ENCODE results near the gene SUGP2. TPM values are rescaled to one million over a fixed set of nuclear protein-coding genes. Genes with fewer than 3 reads are reported as not detected.

The SUGP2 gene
- total and polyA plus RNA-seq, 2 of the 13 experiments (the other 11 are each of a cell fraction or from before 2014, with no cell fraction given) = 40.6 to 57.7 TPM

- DNase-seq (ENCODE audit: low spot score) (no peak), FAIRE-seq (no peak), ATAC-seq (no peak)
- WGBS (ENCODE audit: low lambda C conversion rate) = 90% methylated on average over 11 of the region's 11 CpGs
- Histone ChIP-seq H3K4me2 (ENCODE audit: low read depth, low read length) (no peak overlapping the region), H3K9me3 (ENCODE audit: low read length) (no peaks in the 10 kb centered on the region), H3K36me3 (replicated peaks in 1 of 2; ENCODE audit: control insufficient read depth in 1 of 2, insufficient read depth in 2 of 2, low read length in 2 of 2) (peaks cover 0 to 5% of the 10 kb centered on the region in 2 experiments; a peak in 2 of 5 replicates), H3K9ac (ENCODE audit: insufficient read depth, low read depth, low read length) (no peak overlapping the region), H2AFZ (ENCODE audit: low read length) (no peak overlapping the region), H3K27ac (ENCODE audit: extremely low read length, insufficient read depth, low read length) (no peak overlapping the region), H3K79me2 (ENCODE audit: insufficient read depth, low read length) (peaks cover 10% of the 10 kb centered on the region), H3K4me3 (replicated peaks in 1 of 3; ENCODE audit: insufficient read depth in 1 of 3, low read depth in 2 of 3, low read length in 3 of 3) (no peak overlapping the region), H3K4me1 (ENCODE audit: insufficient read depth, low read length) (peaks cover 26% of the 10 kb centered on the region), H3K27me3 (ENCODE audit: control insufficient read depth in 1 of 2, insufficient read depth in 2 of 2, low read length in 2 of 2) (no peaks in the 10 kb centered on the region), H4K20me1 (ENCODE audit: insufficient read depth, low read length) (no peaks in the 10 kb centered on the region)
- no peak for TF ChIP-seq XRCC5 (optimal IDR thresholded peaks at IDR 0.05; ENCODE audit: low read length)
- TF ChIP-seq ZMYM2 (CRISPR knock-in tag; IDR thresholded peaks at IDR 0.05) = no peak
- TF ChIP-seq SIX4 (CRISPR knock-in tag; IDR thresholded peaks at IDR 0.05) = no peak
- TF ChIP-seq ARID5B (CRISPR knock-in tag; IDR thresholded peaks at IDR 0.05) = no peak
- no peak for TF ChIP-seq TFDP1 (CRISPR knock-in tag; IDR thresholded peaks at IDR 0.05; ENCODE audit: borderline replicate concordance)
- ChIA-PET POLR2A (interaction anchor here (0.9 kb wide), 1 partner anchor 30 kb away, joined by 3 read pairs; no protein-coding TSS in a partner anchor), CTCF (ENCODE audit: low intra/inter-chr PET ratio, low total read pairs) (no interaction called here)
- intact Hi-C loops (cut with micrococcal nuclease; ENCODE audit: unreplicated experiment) = no loop called here
- BruUV-seq (replicated peaks) = no TSS peak
- in situ Hi-C loops (cut with HindIII; ENCODE audit: extremely low pct_ligation_motif_present, low pct_unique_long_range_greater_than_20kb) = no loop called here
These were observed 35.6 kb upstream of the SUGP2 start for GRCh38 chr19:19068659-19069654.
